ENCODE measurements around the gene SDF2.
A peak's percentile ranks its signal among the peaks of the same experiment; 100 is the strongest.
"Not testable (repeated sequence)": the region's sequence is repeated elsewhere in the genome, so short reads cannot be mapped to it uniquely, and the experiment has no call there.

SDF2 gene

GRCh38 chr17:28682655-28683054 is 20.9 kb upstream of the SDF2 start:
- no peak for DNase-seq

- no peak for DNase-seq
Measured at GRCh38 chr17:28675980-28676379, 14.3 kb upstream of the SDF2 start.

GRCh38 chr17:28675490-28675889 is 13.8 kb upstream of the SDF2 start:
- no peak for DNase-seq

- no peak for DNase-seq
Measured at GRCh38 chr17:28669918-28670317, 8.2 kb upstream of the SDF2 start.

GRCh38 chr17:28667870-28668269 is 6.2 kb upstream of the SDF2 start:
- DNase-seq, result no peak

GRCh38 chr17:28665994-28666393 is 4.3 kb upstream of the SDF2 start:
- DNase-seq, result no peak

- DNase-seq, result no peak
Measured at GRCh38 chr17:28663723-28664122, 2.0 kb upstream of the SDF2 start.

- DNase-seq, result no peak
Measured at GRCh38 chr17:28662527-28662829, 772 bp upstream of the SDF2 start.

GRCh38 chr17:28659497-28659881 is 2.2 kb downstream of the SDF2 start:
- DNase-seq, result not testable (repeated sequence)

- DNase-seq, result not testable (repeated sequence)
Measured at GRCh38 chr17:28658766-28659496, 2.8 kb downstream of the SDF2 start.

GRCh38 chr17:28658342-28658741 is 3.4 kb downstream of the SDF2 start:
- not testable (repeated sequence) for DNase-seq

GRCh38 chr17:28657756-28658155 is 4.0 kb downstream of the SDF2 start:
- no peak for DNase-seq

- DNase-seq, result no peak
Measured at GRCh38 chr17:28655160-28655559, 6.5 kb downstream of the SDF2 start.

- no peak for DNase-seq
Measured at GRCh38 chr17:28648698-28649097, 13.0 kb downstream of the SDF2 start.

- no peak for DNase-seq
Measured at GRCh38 chr17:28646039-28646754, 15.5 kb downstream of the SDF2 start.

- DNase-seq, result no peak
Measured at GRCh38 chr17:28645576-28645939, 16.1 kb downstream of the SDF2 start.

GRCh38 chr17:28644787-28645575 is 16.7 kb downstream of the SDF2 start, which contains the start of gene BLTP2:
Gene BLTP2 (minus strand): TSS chr17:28645158. CDS start chr17:28645056, 102 bp downstream.
- peak; percentile 96 for DNase-seq

GRCh38 chr17:28643983-28644786 is 17.5 kb downstream of the SDF2 start:
- no peak for DNase-seq

- DNase-seq, result no peak
Measured at GRCh38 chr17:28641579-28641978, 20.1 kb downstream of the SDF2 start.

- DNase-seq, result no peak
Measured at GRCh38 chr17:28635506-28635905, 26.2 kb downstream of the SDF2 start.

- no peak for DNase-seq
Measured at GRCh38 chr17:28634206-28634865, 27.4 kb downstream of the SDF2 start.

- DNase-seq, result no peak
Measured at GRCh38 chr17:28626818-28627217, 34.9 kb downstream of the SDF2 start.
